Adipocyte (in vitro differentiated cells): ENCODE data around the gene DIAPH3.
A peak's percentile ranks its signal among the peaks of the same experiment; 100 is the strongest.

Source experiments
- DNase-seq: peaks from one replicate; pipeline ENCODE4 v3.0.0-alpha.2; 2015; ENCODE audit warnings: low read depth
- H3K27me3 ChIP-seq: replicated peaks from 2 replicates; pipeline ENCODE4 v1.7.0; 2013; ENCODE audit warnings: mild to moderate bottlenecking, low read length, moderate library complexity; ENCODE audit not compliant: control insufficient read depth, insufficient read depth
- H3K36me3 ChIP-seq: 2 replicates; pipeline ENCODE4 v1.7.0; 2013; ENCODE audit warnings: low read length, mild to moderate bottlenecking, moderate library complexity; ENCODE audit not compliant: control insufficient read depth, insufficient read depth, severe bottlenecking
- H3K4me1 ChIP-seq: 2 replicates; pipeline ENCODE4 v1.7.0; 2013; ENCODE audit warnings: mild to moderate bottlenecking, low read length, moderate library complexity; ENCODE audit not compliant: control insufficient read depth, insufficient read depth
- H3K4me3 ChIP-seq: 2 replicates; pipeline ENCODE4 v1.7.0; 2013; ENCODE audit warnings: mild to moderate bottlenecking, low read length, moderate library complexity
- H3K9ac ChIP-seq: 2 replicates; pipeline ENCODE4 v1.7.0; 2013; ENCODE audit warnings: mild to moderate bottlenecking, low read length, moderate library complexity
- H3K9me3 ChIP-seq: 2 replicates; pipeline ENCODE4 v1.7.0; 2013; ENCODE audit warnings: mild to moderate bottlenecking, low read length, moderate library complexity; ENCODE audit not compliant: control insufficient read depth

Gene DIAPH3

DNA sequence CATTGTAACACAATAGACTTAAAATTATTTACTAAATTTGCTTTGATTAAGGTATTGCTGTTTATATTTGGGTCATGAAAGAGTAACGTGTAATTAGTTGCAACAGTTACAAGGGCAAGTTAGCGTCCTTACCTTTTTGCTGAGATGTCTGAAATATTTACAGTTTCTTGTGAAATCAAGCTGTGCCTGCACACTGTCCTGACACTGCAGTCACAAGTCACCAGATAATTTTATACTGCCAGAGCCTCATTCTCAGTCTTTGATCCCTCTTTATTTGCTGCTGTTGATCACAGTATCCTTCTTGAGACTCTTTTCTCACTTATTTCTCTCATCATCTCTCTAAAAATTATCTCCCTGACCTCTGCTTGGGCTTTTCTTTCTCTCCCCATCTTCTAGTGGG lies 8.4 kb upstream of the DIAPH3 start:
- no peaks in the 10 kb centered on the region for H3K9me3 ChIP-seq
- no peak overlapping the region for H3K9ac ChIP-seq
- H3K4me3 ChIP-seq = no peak overlapping the region
- no peaks in the 10 kb centered on the region for H3K27me3 ChIP-seq
- H3K4me1 ChIP-seq = peaks cover under 1% of the 10 kb centered on the region
- H3K36me3 ChIP-seq = no peaks in the 10 kb centered on the region
- DNase-seq = no peak

DNA sequence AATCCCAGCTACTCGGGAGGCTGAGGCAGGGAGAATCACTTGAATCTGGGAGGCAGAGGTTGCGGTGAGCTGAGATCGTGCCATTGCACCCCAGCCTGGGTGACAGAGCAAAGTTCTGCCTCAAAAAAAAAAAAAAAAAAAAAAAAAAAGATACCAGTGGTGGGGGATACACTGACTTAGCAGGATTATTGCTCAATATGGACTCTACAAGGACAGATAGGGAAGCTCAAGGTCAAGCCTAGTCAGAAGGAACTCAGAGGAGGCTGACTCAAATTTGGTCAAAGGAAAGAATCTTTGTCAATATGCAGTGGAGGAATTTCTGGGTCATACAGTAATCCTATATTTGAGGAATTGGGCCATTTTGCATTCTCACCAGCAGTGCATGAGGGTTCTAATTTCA lies 6.7 kb upstream of the DIAPH3 start:
- H3K9ac ChIP-seq = no peak overlapping the region
- DNase-seq = no peak
- H3K36me3 ChIP-seq = no peaks in the 10 kb centered on the region
- H3K9me3 ChIP-seq = no peaks in the 10 kb centered on the region
- no peaks in the 10 kb centered on the region for H3K27me3 ChIP-seq
- H3K4me3 ChIP-seq = no peak overlapping the region
- H3K4me1 ChIP-seq = peaks cover 8% of the 10 kb centered on the region

DNA sequence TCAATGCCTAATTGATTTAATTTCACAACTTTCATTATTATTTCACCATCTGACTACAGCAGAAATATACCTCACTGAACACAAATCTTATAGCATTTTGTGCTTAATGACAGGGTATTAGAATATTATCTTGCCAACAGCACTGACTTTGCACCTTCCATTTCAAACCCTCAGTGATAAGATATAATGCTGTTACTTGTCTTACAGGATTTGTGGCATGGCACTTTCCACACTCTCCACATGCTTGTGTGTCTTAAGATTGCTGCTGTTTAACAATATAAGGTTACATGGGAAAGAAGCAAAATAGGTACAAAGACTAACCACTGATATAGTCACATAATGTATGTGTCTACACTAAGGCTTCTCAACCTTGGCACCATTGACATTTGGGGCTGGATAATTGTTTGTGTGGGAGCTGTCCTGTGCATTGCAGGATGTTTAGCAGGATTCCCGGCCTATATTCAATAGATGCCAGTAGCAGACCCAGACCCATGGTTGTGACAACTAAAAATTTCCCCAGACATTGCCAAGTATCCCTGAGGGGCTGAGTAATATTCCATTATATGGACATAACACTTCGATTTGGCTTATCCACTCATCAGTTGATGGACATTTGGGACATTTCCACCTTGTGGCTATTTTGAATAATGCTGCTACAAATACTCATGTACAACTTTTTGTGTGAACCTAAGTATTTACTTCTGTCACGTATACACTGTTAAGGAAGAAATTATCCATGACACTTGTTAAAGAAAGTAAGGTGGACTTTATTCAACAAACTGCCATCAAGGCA lies 5.7 kb upstream of the DIAPH3 start:
- no peak for DNase-seq
- Histone ChIP-seq H3K36me3 (no peaks in the 10 kb centered on the region), H3K4me1 (peaks cover 18% of the 10 kb centered on the region), H3K4me3 (no peak overlapping the region), H3K9me3 (no peaks in the 10 kb centered on the region), H3K9ac (no peak overlapping the region), H3K27me3 (no peaks in the 10 kb centered on the region)

DNA sequence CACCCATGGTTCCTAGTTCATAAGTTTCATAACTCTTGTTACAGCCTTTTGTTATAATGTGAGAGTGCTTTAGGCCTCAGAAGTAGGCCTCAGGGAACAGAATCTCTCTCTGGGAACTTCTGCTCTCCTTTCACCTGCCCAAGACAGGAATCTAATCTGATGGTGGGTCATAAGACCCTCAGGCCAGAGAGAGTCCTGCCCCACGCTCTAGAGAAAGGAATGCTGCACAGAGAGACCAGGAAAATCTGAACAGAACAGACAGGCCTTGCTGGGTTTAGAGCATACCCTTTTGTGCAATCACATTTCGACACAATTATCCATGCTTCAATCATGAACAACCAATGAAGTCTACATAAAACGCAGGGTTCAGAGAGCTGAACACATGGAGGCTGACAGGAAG lies 3.4 kb upstream of the DIAPH3 start:
- H3K36me3 ChIP-seq = no peaks in the 10 kb centered on the region
- no peak overlapping the region for H3K4me3 ChIP-seq
- no peak overlapping the region for H3K9ac ChIP-seq
- peaks cover 19% of the 10 kb centered on the region for H3K4me1 ChIP-seq
- no peaks in the 10 kb centered on the region for H3K27me3 ChIP-seq
- DNase-seq = no peak
- H3K9me3 ChIP-seq = no peaks in the 10 kb centered on the region

DNA sequence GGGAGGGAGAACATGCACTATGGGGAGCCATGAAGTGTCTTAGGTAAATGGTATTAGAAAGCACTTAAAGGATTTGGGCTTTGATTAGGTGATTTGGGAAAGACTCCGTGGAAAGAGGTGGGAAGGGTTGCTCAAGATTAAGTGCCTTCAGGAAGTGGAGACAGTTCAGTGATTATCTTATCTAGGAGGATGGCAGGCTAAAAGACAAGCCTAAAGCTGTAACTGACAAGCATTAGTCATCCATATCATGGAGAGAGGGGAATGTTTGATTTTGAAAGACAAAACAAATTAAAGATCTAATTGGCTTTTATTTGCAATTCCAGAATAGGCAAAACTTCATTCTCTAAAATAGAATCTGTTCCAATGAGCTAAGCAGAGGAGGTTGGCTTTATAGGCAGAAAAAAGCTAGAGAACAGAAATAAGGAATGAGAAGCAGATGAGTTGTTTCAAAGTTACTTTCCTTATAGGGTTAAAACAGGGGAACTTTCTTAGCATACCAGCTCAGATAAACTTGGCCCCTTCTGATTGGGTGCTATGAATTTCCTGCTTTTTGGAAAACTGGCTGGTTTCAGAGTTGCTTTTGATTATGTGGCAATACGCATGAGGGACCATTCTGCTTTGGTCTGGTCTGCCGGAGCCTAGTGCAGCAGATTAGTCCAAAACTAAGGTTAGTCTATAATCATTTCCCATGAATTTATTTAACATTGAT lies 1.8 kb upstream of the DIAPH3 start:
- peak overlapping the region; percentile 97 for H3K9ac ChIP-seq

DNA sequence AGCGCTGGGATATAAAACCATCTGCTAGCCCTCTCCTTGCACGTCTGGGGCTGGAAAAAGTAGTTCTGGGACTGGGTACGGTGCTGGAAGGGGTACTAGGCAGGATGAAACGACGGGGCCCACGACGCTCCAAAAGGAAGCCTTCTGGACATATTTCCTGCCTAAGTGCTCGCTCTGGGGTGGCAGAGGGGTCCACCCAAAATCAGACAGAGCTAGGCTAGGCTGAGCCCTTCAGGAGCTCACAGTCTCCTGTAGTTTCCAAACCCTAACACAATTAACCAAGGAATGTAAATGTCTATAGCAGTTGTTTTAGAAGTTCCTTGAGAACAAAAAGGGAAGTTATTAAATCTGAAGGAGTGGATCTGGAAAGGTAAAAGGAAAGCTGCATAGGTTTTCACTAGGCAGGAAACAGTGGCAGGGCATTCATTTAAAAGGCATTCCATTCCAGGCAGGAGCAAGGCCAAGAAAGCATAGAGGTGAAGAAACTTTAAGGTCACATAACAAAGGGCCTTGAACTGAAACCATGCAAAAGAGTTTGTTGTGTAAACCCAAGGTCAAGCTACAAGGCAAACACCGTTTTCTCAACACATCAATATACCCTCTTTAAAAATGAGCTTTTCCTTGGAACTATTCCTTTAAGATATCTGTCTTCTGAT lies 634 bp upstream of the DIAPH3 start:
- Histone ChIP-seq H3K27me3 (no peaks in the 10 kb centered on the region), H3K36me3 (no peaks in the 10 kb centered on the region), H3K9me3 (peaks cover 2% of the 10 kb centered on the region), H3K9ac (peak overlapping the region; percentile 97), H3K4me1 (peaks cover 19% of the 10 kb centered on the region), H3K4me3 (peak overlapping the region; percentile 97)
- DNase-seq = peak; percentile 39

More for the DNA sequence above, 1.8 kb upstream of the DIAPH3 start:
- H3K4me1 ChIP-seq = peaks cover 19% of the 10 kb centered on the region
- H3K4me3 ChIP-seq = peak overlapping the region; percentile 97
- H3K27me3 ChIP-seq = no peaks in the 10 kb centered on the region
- DNase-seq = no peak
- H3K36me3 ChIP-seq = no peaks in the 10 kb centered on the region
- H3K9me3 ChIP-seq = peaks cover 2% of the 10 kb centered on the region

DNA sequence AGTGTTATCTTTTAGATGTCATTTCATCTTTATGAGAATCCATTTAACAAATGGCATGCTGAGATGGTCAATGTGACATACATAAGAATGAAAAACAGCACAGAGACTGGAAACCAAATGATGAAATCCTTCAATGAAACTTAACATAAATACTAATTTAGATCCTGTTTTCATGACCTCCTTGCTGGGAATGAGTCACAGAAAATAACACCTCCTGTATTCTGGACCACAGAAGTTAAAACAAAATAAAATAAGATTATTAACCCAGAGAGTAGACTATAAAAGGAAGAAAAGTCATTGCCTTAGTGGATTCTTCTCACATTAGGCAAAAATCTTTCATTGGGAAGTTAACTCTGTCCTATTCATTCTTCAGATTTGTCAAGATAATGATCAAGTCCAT lies 1.6 kb downstream of the DIAPH3 start:
- Histone ChIP-seq H3K9me3 (peaks cover 2% of the 10 kb centered on the region), H3K36me3 (no peaks in the 10 kb centered on the region), H3K4me3 (no peak overlapping the region), H3K27me3 (no peaks in the 10 kb centered on the region), H3K9ac (no peak overlapping the region), H3K4me1 (peaks cover 18% of the 10 kb centered on the region)
- no peak for DNase-seq

DNA sequence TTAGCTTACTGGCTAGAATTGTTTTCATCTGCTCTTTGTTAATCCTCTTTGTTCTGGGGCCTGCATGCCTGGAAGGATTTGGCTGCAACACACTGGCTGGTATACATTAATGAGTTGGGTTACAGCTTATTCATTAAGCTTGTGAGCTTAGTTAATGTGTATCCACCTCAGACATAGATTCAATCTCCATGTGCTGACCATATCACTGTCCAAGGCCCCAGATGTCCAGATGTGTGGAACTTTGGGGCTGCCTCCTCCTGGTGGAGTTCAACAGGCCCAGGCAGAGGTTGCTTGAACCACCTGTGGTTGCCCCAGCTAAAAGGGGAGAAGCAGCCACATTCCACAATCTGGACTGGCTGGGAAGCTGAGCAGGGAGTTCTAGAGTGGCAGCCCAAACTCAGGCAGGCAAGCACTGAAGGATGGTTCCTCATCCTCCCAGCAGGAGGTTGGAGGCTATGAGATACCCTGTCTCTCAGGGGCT lies 5.4 kb downstream of the DIAPH3 start:
- no peak for DNase-seq
- no peaks in the 10 kb centered on the region for H3K4me1 ChIP-seq

DNA sequence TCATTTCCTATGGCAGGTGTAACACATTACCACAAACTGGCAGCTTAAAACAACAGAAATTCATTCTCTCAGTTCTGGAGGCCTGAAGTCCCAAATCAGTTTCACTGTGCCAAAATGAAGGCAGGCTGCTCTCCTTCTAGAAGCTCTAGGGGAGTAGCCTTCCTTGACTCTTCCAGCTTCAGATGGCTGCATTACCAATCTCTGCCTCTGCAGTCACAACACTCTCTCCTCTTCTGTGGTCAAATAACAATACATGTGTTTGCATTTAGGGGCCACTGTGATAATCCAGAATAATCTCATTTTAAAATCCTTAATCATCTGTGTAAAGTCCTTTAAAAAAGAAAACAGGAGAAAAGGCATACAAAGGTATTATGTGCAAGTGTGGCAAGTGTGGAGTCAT lies 7.8 kb downstream of the DIAPH3 start:
- H3K9me3 ChIP-seq = no peaks in the 10 kb centered on the region
- no peak for DNase-seq
- H3K4me3 ChIP-seq = no peak overlapping the region
- H3K9ac ChIP-seq = no peak overlapping the region
- no peaks in the 10 kb centered on the region for H3K4me1 ChIP-seq
- H3K27me3 ChIP-seq = no peaks in the 10 kb centered on the region
- no peaks in the 10 kb centered on the region for H3K36me3 ChIP-seq

More for the DNA sequence above, 5.4 kb downstream of the DIAPH3 start:
- Histone ChIP-seq H3K36me3 (no peaks in the 10 kb centered on the region), H3K4me3 (no peak overlapping the region), H3K9me3 (peaks cover 2% of the 10 kb centered on the region), H3K27me3 (no peaks in the 10 kb centered on the region), H3K9ac (no peak overlapping the region)

DNA sequence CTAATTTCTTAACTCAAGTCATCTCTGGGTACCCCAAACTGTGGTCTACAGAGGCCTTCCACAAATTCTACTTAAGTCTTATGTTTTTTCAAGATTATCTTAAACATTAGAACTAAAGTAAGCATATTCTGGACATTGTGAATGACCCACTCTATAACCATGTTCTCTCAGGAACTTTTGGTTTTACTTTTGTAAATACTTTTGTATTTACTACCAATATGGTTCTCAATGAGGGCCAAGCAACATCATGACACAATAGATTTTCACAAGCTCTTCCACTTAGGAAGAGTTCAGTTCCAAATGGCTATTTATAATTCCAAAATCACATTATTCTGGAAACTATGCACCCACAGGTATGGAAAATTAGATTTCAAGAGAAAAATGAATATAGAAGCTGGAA lies 10.8 kb downstream of the DIAPH3 start:
- no peak overlapping the region for H3K4me3 ChIP-seq

DNA sequence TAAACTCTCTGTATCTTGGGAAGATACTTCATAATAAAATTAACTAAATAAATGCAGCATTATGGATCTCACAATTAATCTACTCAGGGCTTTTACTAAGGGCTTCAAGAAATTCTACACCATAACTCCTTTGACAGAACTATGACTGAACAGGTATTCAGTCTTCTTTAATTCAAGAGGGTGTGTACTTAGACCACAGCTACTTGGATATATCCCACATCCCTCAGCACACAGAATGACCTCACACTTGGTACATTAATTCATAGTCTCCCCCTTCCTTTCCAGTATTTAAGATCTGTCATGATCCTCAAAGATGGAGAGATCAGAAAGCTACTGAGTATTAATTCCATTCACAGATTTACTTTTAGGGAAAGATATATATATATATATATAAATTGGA lies 11.6 kb downstream of the DIAPH3 start:
- H3K36me3 ChIP-seq = no peaks in the 10 kb centered on the region
- H3K9me3 ChIP-seq = no peaks in the 10 kb centered on the region
- no peak overlapping the region for H3K4me3 ChIP-seq
- H3K4me1 ChIP-seq = peaks cover 3% of the 10 kb centered on the region
- no peaks in the 10 kb centered on the region for H3K27me3 ChIP-seq
- DNase-seq = no peak
- no peak overlapping the region for H3K9ac ChIP-seq

More for the DNA sequence above, 10.8 kb downstream of the DIAPH3 start:
- Histone ChIP-seq H3K9me3 (no peaks in the 10 kb centered on the region), H3K27me3 (no peaks in the 10 kb centered on the region), H3K4me1 (no peaks in the 10 kb centered on the region), H3K36me3 (no peaks in the 10 kb centered on the region), H3K9ac (no peak overlapping the region)
- no peak for DNase-seq
